Measurements from ENCODE around the gene TCF7L1. TPM values are rescaled to one million over a fixed set of nuclear protein-coding genes. Genes with fewer than 3 reads are reported as not detected.

Gene TCF7L1
- total and polyA plus RNA-seq, 2 of the 13 experiments (the other 11 are each of a cell fraction or from before 2014, with no cell fraction given): 0.04 to 0.15 TPM

- TF ChIP-seq IKZF4 (CRISPR knock-in tag; IDR thresholded peaks at IDR 0.05; ENCODE audit: borderline replicate concordance, low read depth, not compliant biosample characterization): no peak
- no peak for TF ChIP-seq LCORL (IDR thresholded peaks at IDR 0.05)
- TF ChIP-seq LCORL (CRISPR knock-in tag; IDR thresholded peaks at IDR 0.05): peak; percentile 80; the same call in 1 of the 2 replicates
- TF ChIP-seq, protein P1, sequence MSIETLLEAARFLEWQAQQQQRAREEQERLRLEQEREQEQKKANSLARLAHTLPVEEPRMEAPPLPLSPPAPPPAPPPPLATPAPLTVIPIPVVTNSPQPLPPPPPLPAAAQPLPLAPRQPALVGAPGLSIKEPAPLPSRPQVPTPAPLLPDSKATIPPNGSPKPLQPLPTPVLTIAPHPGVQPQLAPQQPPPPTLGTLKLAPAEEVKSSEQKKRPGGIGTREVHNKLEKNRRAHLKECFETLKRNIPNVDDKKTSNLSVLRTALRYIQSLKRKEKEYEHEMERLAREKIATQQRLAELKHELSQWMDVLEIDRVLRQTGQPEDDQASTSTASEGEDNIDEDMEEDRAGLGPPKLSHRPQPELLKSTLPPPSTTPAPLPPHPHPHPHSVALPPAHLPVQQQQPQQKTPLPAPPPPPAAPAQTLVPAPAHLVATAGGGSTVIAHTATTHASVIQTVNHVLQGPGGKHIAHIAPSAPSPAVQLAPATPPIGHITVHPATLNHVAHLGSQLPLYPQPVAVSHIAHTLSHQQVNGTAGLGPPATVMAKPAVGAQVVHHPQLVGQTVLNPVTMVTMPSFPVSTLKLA (IDR thresholded peaks at IDR 0.05): no peak
- peak; percentile 96 for TF ChIP-seq ZNF557 (CRISPR knock-in tag; IDR thresholded peaks at IDR 0.05)
- TF ChIP-seq POLR2A (IDR thresholded peaks at IDR 0.05; ENCODE audit: insufficient read depth in 1 of 2, low read depth in 2 of 2, low read length in 2 of 2): peak; percentile 99
- TF ChIP-seq ZNF761 (CRISPR knock-in tag; conservative IDR thresholded peaks at IDR 0.05): peak; percentile 91
- TF ChIP-seq, protein P2, sequence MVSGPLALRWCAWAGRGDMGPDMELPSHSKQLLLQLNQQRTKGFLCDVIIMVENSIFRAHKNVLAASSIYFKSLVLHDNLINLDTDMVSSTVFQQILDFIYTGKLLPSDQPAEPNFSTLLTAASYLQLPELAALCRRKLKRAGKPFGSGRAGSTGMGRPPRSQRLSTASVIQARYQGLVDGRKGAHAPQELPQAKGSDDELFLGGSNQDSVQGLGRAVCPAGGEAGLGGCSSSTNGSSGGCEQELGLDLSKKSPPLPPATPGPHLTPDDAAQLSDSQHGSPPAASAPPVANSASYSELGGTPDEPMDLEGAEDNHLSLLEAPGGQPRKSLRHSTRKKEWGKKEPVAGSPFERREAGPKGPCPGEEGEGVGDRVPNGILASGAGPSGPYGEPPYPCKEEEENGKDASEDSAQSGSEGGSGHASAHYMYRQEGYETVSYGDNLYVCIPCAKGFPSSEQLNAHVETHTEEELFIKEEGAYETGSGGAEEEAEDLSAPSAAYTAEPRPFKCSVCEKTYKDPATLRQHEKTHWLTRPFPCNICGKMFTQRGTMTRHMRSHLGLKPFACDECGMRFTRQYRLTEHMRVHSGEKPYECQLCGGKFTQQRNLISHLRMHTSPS (CRISPR knock-in tag; IDR thresholded peaks at IDR 0.05; ENCODE audit: low read depth): peak; percentile 38; the same call in 1 of the 2 replicates
- peak; percentile 92 for TF ChIP-seq ZNF746 (CRISPR knock-in tag; IDR thresholded peaks at IDR 0.05)
- peak; percentile 100 for TF ChIP-seq NRL (CRISPR knock-in tag; IDR thresholded peaks at IDR 0.05; ENCODE audit: borderline replicate concordance)
- TF ChIP-seq, protein P3, sequence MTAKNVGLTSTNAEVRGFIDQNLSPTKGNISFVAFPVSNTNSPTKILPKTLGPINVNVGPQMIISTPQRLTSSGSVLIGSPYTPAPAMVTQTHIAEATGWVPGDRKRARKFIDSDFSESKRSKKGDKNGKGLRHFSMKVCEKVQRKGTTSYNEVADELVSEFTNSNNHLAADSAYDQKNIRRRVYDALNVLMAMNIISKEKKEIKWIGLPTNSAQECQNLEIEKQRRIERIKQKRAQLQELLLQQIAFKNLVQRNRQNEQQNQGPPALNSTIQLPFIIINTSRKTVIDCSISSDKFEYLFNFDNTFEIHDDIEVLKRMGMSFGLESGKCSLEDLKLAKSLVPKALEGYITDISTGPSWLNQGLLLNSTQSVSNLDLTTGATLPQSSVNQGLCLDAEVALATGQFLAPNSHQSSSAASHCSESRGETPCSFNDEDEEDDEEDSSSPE (CRISPR knock-in tag; IDR thresholded peaks at IDR 0.05): peak; percentile 98
- TF ChIP-seq SKI (IDR thresholded peaks at IDR 0.05; ENCODE audit: partially characterized antibody): peak; percentile 71
- TF ChIP-seq RXRB (CRISPR knock-in tag; IDR thresholded peaks at IDR 0.05; ENCODE audit: borderline replicate concordance): peak; percentile 73
- peak; percentile 29 for TF ChIP-seq ZEB1 (IDR thresholded peaks at IDR 0.05; ENCODE audit: insufficient replicate concordance, low read depth)
- peak; percentile 49; the same call in 1 of the 2 replicates for TF ChIP-seq ZNF75D (CRISPR knock-in tag; IDR thresholded peaks at IDR 0.05; ENCODE audit: borderline replicate concordance)
- peak; percentile 82 for TF ChIP-seq ZNF660 (CRISPR knock-in tag; IDR thresholded peaks at IDR 0.05; ENCODE audit: borderline replicate concordance, low read depth)
- TF ChIP-seq, protein P4, sequence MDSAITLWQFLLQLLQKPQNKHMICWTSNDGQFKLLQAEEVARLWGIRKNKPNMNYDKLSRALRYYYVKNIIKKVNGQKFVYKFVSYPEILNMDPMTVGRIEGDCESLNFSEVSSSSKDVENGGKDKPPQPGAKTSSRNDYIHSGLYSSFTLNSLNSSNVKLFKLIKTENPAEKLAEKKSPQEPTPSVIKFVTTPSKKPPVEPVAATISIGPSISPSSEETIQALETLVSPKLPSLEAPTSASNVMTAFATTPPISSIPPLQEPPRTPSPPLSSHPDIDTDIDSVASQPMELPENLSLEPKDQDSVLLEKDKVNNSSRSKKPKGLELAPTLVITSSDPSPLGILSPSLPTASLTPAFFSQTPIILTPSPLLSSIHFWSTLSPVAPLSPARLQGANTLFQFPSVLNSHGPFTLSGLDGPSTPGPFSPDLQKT (CRISPR knock-in tag; IDR thresholded peaks at IDR 0.05; ENCODE audit: borderline replicate concordance): peak; percentile 89; the same call in 1 of the 2 replicates
- peak; percentile 60; the same call in 1 of the 2 replicates for TF ChIP-seq FOSL1 (CRISPR knock-in tag; IDR thresholded peaks at IDR 0.05; ENCODE audit: borderline replicate concordance)
- TF ChIP-seq, protein P5, sequence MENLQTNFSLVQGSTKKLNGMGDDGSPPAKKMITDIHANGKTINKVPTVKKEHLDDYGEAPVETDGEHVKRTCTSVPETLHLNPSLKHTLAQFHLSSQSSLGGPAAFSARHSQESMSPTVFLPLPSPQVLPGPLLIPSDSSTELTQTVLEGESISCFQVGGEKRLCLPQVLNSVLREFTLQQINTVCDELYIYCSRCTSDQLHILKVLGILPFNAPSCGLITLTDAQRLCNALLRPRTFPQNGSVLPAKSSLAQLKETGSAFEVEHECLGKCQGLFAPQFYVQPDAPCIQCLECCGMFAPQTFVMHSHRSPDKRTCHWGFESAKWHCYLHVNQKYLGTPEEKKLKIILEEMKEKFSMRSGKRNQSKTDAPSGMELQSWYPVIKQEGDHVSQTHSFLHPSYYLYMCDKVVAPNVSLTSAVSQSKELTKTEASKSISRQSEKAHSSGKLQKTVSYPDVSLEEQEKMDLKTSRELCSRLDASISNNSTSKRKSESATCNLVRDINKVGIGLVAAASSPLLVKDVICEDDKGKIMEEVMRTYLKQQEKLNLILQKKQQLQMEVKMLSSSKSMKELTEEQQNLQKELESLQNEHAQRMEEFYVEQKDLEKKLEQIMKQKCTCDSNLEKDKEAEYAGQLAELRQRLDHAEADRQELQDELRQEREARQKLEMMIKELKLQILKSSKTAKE (CRISPR knock-in tag; IDR thresholded peaks at IDR 0.05; ENCODE audit: borderline replicate concordance): no peak; the same call in 1 of the 2 replicates
Measured at GRCh38 chr2:85327822-85328617, 194.8 kb downstream of the TCF7L1 start, which contains the start of gene TGOLN2 (continued).

Measured in HepG2 (cell line).